Lower leg skin (tissue), 3 donors: ENCODE measurements around the gene MVB12B.

Experiments
- POLR2A ChIP-seq, 2 donors: fragments of 450-650 bp; IDR thresholded peaks; one replicate each; pipeline ENCODE4 v1.6.1; 2016 to 2017; ENCODE audit warnings: antibody characterized with exemption in 2 of 2, mild to moderate bottlenecking in 1 of 2, moderate library complexity in 1 of 2
- TF ChIP-seq, protein P1 (sequence below), 3 donors: fragments of 450-650 bp; IDR thresholded peaks; one replicate each; pipeline ENCODE4 v1.5.1; 2016; ENCODE audit warnings: antibody characterized with exemption in 3 of 3, mild to moderate bottlenecking in 3 of 3, moderate library complexity in 2 of 3

DNA sequence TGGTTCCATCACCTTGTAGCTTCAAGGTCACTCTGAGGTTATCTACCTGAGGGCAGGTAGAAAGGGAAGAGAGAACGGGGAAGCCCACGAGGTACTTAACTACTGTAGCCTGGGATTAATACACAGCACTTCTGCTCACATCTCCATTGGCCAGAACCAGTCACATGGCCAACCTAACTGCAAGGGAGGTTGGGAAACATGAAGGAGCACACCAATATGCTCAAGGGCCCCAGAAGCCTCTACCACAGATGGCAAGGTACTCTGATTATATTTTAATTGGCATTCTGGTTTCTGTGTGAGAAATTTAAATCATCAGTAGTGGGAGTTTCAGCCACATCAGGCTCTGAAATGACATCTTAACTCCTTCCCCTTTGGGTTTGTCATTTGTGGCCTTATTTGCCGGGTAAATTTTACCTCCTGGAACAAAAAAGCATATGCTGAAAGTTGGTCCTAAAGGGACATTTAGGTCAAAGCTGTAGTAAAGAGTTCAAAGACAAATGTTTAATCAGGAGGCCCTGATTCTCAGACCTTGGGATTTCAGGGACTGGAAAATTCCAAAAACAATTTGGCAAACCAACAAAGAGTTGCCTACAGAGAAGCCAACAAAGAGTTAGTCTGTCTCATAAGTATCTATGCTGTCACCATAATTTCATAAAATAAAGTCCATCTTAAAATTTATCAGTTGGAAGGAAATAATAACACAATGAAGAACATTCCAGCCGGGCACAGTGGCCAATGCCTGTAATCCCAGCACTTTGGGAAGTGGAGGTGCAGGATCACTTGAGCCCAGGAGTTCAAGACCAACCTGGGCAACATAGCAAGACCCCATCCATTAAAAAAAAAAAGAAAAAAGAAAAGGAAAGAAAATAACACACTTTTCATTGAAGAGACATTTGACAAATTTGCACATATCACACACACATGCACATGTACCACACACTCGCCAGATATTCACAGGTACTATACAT is 13.8 kb upstream of the MVB12B start:
- TF ChIP-seq POLR2A (IDR thresholded peaks at IDR 0.05): no peak
- TF ChIP-seq, protein P1, sequence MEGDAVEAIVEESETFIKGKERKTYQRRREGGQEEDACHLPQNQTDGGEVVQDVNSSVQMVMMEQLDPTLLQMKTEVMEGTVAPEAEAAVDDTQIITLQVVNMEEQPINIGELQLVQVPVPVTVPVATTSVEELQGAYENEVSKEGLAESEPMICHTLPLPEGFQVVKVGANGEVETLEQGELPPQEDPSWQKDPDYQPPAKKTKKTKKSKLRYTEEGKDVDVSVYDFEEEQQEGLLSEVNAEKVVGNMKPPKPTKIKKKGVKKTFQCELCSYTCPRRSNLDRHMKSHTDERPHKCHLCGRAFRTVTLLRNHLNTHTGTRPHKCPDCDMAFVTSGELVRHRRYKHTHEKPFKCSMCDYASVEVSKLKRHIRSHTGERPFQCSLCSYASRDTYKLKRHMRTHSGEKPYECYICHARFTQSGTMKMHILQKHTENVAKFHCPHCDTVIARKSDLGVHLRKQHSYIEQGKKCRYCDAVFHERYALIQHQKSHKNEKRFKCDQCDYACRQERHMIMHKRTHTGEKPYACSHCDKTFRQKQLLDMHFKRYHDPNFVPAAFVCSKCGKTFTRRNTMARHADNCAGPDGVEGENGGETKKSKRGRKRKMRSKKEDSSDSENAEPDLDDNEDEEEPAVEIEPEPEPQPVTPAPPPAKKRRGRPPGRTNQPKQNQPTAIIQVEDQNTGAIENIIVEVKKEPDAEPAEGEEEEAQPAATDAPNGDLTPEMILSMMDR (IDR thresholded peaks at IDR 0.05): no peak
